Lower lobe of right lung (tissue), 2 donors: ENCODE data around the gene PTPRU. TPM values are rescaled to one million over a fixed set of nuclear protein-coding genes. Genes with fewer than 3 reads are reported as not detected.

Source experiments
- ATAC-seq, 2 donors: fragments of 200-7000 bp; cut with Tn5 transposase; one replicate each; pipeline ENCODE4 v1.9.1; 2020 to 2022; ENCODE audit warnings: mild to moderate bottlenecking in 2 of 2, moderate library complexity in 2 of 2
- DNase-seq: peaks from one replicate; pipeline ENCODE4 v3.0.0-alpha.2; 2020
- H3K27ac ChIP-seq: fragments of 200-600 bp; one replicate; pipeline ENCODE4 v1.8.0; 2022
- H3K27me3 ChIP-seq: fragments of 200-600 bp; one replicate; pipeline ENCODE4 v1.8.0; 2022; ENCODE audit warnings: low read depth
- H3K36me3 ChIP-seq: fragments of 200-600 bp; one replicate; pipeline ENCODE4 v1.8.0; 2022; ENCODE audit warnings: mild to moderate bottlenecking
- H3K4me1 ChIP-seq: fragments of 200-600 bp; one replicate; pipeline ENCODE4 v1.8.0; 2022
- H3K4me3 ChIP-seq: fragments of 200-600 bp; one replicate; pipeline ENCODE4 v1.8.0; 2022; ENCODE audit warnings: mild to moderate bottlenecking
- H3K9me3 ChIP-seq: fragments of 200-600 bp; one replicate; pipeline ENCODE4 v1.8.0; 2022
- CTCF ChIP-seq: fragments of 200-600 bp; IDR thresholded peaks from one replicate; pipeline ENCODE4 v1.8.0; 2022; ENCODE audit warnings: antibody characterized with exemption, mild to moderate bottlenecking
- intact Hi-C: fragments of 100-400 bp; cut with DNase I; formaldehyde crosslinking; loops from one replicate; pipeline ENCODE4 v1.11.0; 2022
- total RNA-seq: library from RNA; stranded (reverse); fragmentation: NEBNext Ultra II Directional; extraction: Animal tissue kit (Norgen Biotek cat#: 25700); gene quantifications from one replicate; pipeline ENCODE4 v1.2.1, GENCODE V29; 2021
- donor health status: DM: no; HTN: yes; CAD: no; lungs with severe emphysema.

The PTPRU gene
- total RNA-seq, 1 donor from 2014 or later: 35.1 TPM

GRCh38 chr1:29330856-29331255 lies 94.5 kb downstream of the PTPRU start:
- no peak for DNase-seq
- no peak for ATAC-seq
- intact Hi-C loops: no loop called here
- no peak for TF ChIP-seq CTCF
- Histone ChIP-seq H3K9me3 (no peaks in the 10 kb centered on the region), H3K27me3 (no peaks in the 10 kb centered on the region), H3K4me1 (no peaks in the 10 kb centered on the region), H3K36me3 (peaks cover 1% of the 10 kb centered on the region), H3K4me3 (no peak overlapping the region), H3K27ac (no peak overlapping the region)

- ATAC-seq: no peak
- Histone ChIP-seq H3K4me1 (no peaks in the 10 kb centered on the region), H3K9me3 (no peaks in the 10 kb centered on the region), H3K27me3 (no peaks in the 10 kb centered on the region), H3K27ac (no peak overlapping the region), H3K4me3 (no peak overlapping the region), H3K36me3 (no peaks in the 10 kb centered on the region)
- no peak for TF ChIP-seq CTCF
- intact Hi-C loops: no loop called here
- DNase-seq: no peak
These were observed 95.0 kb downstream of the PTPRU start for GRCh38 chr1:29331309-29331708.

GRCh38 chr1:29331729-29332128 lies 95.4 kb downstream of the PTPRU start:
- intact Hi-C loops: no loop called here
- no peak for TF ChIP-seq CTCF
- Histone ChIP-seq H3K27me3 (no peaks in the 10 kb centered on the region), H3K9me3 (no peaks in the 10 kb centered on the region), H3K4me1 (no peaks in the 10 kb centered on the region), H3K36me3 (no peaks in the 10 kb centered on the region), H3K4me3 (no peak overlapping the region), H3K27ac (no peak overlapping the region)
- DNase-seq (no peak), ATAC-seq (no peak)

DNA sequence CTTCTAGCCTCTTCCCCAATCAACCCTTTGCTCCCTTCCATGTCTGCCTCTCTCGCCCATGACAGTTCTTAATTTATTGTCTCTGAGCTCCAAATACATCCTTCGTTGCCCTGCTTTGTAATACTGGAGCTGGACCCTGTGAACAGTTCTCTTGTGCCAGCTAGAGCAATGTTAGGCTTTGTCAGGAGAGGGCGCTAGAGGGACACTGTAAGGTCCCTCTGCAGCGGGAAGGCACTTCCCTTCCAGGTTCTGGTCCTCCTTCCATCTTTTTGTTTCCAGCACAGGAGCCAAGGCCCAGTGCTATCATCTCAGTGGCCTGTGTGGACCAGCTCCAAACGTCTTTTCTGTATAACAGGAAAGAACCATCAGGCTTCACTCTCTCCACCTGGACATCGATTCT lies 95.9 kb downstream of the PTPRU start:
- no peaks in the 10 kb centered on the region for H3K4me1 ChIP-seq
- intact Hi-C loops: no loop called here
- no peaks in the 10 kb centered on the region for H3K27me3 ChIP-seq
- TF ChIP-seq CTCF: peak; percentile 44
- no peaks in the 10 kb centered on the region for H3K9me3 ChIP-seq
- no peaks in the 10 kb centered on the region for H3K36me3 ChIP-seq
- H3K4me3 ChIP-seq: no peak overlapping the region
- H3K27ac ChIP-seq: no peak overlapping the region
- ATAC-seq (peak; percentile 43 to 55), DNase-seq (no peak)

DNA sequence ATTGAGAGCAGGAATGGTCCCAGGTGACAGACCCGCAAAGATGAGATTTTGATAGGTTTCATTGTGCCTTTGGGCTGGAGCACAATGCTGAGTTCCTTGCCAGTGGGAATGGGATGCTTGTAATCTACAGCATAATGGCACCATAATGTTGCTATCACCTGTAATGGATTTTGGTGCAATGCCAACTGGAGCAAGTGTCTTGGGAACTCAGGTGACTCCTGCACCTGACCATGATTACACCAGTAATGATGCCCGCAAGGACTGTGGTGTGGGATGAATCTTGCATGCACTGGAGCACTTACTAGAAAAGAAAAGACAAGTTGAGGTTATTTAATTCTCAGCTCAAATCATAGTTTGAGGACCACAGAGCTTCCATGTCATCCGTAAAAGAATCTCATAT lies 96.7 kb downstream of the PTPRU start:
- no peaks in the 10 kb centered on the region for H3K36me3 ChIP-seq
- intact Hi-C loops: no loop called here
- DNase-seq (no peak), ATAC-seq (no peak)
- H3K4me1 ChIP-seq: no peaks in the 10 kb centered on the region
- H3K9me3 ChIP-seq: no peaks in the 10 kb centered on the region
- no peaks in the 10 kb centered on the region for H3K27me3 ChIP-seq
- TF ChIP-seq CTCF: no peak
- H3K4me3 ChIP-seq: no peak overlapping the region
- H3K27ac ChIP-seq: no peak overlapping the region

DNA sequence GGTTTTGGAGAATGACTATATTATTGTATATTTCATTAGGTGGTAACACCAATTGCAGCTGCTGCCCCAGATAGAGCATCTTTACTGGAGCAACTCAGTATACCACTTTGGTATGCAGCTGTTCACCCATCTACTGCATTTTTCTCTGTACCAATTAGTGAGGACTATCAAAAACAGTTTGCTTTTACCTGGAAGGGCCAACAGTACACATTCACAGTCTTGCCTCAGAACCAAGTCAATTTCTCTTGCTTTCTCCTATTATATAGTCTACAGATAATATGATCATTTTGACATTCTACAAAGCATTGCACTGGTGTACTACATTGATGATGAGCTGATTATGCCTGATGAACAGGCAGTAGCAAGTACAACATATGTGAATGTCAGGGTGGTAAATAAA lies 99.3 kb downstream of the PTPRU start:
- no peaks in the 10 kb centered on the region for H3K27me3 ChIP-seq
- intact Hi-C loops: no loop called here
- H3K4me1 ChIP-seq: no peaks in the 10 kb centered on the region
- no peak for TF ChIP-seq CTCF
- no peaks in the 10 kb centered on the region for H3K9me3 ChIP-seq
- DNase-seq (no peak), ATAC-seq (no peak)
- H3K36me3 ChIP-seq: no peaks in the 10 kb centered on the region
- H3K27ac ChIP-seq: no peak overlapping the region
- H3K4me3 ChIP-seq: no peak overlapping the region
